C4-2B (cell line): ENCODE measurements around the gene COL6A2.

Experiments
- CTCF ChIP-seq: fragments of 450-650 bp; conservative IDR thresholded peaks from 2 replicates; pipeline ENCODE4 v1.5.1; 2017; ENCODE audit warnings: mild to moderate bottlenecking
- ZFX ChIP-seq: fragments of 450-650 bp; IDR thresholded peaks from 2 replicates; pipeline ENCODE4 v1.6.1; 2017

GRCh38 chr21:46059195-46059594, 38.7 kb upstream of the COL6A2 start:
- TF ChIP-seq CTCF (no peak), ZFX (no peak)
